ENCODE measurements around the gene ADAMTSL3. TPM values are rescaled to one million over a fixed set of nuclear protein-coding genes. Genes with fewer than 3 reads are reported as not detected.

Gene ADAMTSL3
- total RNA-seq, 1 experiment from 2014 or later, result under 0.01 TPM

DNA sequence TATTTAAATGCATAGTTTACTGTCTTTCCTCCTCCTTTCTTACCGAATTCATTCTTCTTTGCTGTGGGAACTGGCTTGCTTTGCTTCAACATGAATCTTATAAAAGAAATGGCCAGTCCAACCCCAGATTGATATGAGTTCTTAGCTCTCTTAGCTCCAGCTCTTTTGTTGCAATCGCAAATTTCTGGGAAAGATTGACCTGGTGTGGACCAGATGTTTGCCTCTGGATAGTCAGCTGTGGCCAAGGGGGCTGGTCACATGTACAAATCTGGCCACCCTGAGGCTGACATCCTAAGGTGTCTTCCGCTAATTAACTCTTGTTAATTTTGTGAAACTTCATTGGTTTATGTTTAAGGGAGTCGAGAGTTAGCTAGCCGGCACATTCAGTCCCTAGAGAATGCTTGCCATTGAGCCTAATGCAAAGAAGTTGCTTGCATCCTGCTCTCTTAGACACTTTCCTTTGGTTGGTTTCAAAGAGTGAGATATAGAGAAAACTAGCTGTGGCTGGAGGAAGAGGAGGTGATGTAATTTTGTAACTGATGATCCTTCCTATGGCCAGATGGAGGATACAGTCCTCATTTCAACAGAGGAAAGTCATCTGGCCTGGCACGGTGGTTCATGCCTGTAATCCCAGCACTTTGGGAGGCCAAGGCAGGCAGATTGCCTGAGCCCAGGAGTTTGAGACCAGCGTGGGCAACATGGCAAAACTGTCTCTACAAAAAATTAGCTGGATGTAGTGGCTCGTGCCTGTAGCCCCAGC, 162.4 kb downstream of the ADAMTSL3 start:
- no peak for DNase-seq (ENCODE audit: low read depth)

DNA sequence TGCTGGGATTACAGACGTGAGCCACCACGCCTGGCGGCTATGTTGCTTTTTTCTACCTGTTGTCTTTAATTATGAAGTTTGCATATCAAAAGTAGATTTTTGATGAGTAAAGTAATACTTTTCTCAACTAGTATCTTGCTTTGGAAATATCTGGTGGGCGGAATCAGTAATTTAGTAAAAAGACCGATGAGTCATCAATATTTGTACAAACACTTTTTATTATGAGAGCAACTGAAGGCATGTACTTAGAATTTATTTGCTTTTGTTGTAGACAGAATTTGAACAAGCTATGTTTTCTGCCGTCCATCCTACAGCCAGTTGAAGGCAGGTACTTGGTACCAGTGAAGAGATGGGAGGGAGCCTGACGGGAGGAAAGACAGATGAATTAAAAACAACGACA, 164.7 kb downstream of the ADAMTSL3 start:
- no peak for DNase-seq (ENCODE audit: low read depth)

DNA sequence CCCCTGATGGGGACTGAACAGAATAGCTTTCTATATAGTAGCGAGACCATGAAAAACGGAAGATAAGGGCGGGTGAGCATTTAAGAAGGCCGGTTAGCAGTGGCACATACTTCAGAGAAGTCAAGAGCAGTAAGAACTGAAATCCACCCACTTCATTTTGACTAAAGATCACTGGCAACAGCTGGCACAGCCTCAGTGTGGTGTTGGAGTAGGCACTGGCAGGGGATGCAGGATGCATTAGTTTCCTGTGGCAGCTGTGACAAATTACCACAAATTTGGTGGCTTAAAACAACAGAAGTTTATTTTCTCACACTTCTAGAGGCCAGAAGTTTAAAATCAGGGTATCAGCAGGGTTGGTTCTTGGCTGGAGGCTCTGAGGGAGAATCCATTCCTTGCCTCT, 176.5 kb downstream of the ADAMTSL3 start:
- DNase-seq (ENCODE audit: low read depth), result peak; percentile 63

DNA sequence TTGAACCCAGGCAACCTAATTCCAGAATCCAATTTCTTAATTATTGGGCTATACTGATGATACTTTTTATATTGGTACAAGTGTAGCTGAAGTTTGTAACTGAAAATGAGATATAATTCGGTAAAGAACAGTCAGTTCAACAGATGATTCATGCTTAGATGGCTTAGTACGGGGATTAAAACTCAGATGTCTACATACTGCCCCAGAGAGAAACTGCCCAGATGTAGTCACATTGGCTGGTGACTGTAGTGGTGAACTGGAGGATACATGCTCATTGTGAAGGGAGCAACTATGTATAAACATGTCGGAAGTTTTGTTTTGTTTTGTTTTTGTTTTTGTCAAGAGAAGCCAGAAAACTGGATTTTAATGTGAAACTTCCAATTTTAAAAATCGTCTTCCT, 179.6 kb downstream of the ADAMTSL3 start:
- DNase-seq (ENCODE audit: low read depth), result peak; percentile 52

DNA sequence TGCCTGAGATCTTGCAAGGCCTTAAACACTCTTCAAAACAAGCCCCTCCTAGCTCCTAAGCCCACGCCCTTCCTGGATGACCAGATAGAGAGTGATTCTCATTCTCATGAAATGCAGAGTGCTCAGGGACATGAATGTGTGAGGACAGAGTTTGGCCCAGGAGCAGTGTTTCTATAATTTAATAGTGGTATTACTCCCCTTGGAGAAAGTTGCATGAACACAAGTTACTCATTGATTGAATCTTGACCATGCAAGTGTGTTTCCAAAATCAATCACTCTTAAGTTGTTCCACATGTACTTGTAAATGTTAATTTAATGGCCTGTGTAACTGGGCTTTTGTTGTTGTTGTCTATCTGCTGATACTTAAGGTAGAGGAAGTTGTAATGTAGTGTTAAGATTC, 181.6 kb downstream of the ADAMTSL3 start:
- DNase-seq (ENCODE audit: low read depth), result no peak

DNA sequence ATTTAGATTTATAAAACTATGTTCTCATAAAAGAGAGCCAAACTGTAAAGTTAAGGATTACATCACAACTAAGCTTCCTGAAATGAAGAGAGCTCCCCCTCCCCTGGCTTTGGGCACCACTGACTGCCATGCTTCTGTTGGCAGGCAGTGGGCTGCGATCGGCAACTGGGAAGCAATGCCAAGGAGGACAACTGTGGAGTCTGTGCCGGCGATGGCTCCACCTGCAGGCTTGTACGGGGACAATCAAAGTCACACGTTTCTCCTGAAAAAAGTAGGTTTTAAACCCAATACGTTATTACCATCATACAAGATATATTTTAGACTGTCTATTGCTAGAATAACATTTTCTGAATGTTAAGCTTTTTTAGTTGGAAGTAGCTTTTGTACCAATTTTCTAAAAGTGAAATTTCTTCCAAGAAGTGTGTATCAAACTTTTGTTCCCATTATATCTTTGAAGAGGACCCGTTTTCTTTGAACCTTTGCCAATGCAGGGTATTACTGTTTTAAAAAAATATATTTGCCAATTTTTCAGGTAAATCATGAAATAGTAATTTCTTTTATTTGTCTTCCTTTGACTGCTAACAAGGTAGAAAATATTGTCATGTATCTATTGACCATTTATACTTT, 184.1 kb downstream of the ADAMTSL3 start:
- peak; percentile 41 for DNase-seq (ENCODE audit: low read depth)

DNA sequence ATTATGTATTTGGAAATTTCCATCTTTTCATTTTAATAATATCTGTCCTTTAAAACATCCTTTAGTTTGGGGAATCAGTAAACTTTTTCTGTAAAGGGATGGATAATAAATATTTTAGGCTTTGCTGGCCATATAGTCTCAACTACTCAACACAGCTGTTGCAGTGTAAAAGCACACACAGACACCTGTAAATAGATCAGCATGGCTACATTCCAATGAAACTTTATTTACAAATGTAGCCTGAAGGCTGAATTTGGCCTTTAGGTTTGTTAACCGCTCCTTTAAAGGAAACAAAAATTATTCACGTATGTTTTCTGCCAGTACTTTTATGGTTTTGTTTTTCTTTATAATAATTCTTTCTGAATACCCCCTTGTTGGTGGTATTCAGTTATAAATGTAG, 184.8 kb downstream of the ADAMTSL3 start:
- no peak for DNase-seq (ENCODE audit: low read depth)

DNA sequence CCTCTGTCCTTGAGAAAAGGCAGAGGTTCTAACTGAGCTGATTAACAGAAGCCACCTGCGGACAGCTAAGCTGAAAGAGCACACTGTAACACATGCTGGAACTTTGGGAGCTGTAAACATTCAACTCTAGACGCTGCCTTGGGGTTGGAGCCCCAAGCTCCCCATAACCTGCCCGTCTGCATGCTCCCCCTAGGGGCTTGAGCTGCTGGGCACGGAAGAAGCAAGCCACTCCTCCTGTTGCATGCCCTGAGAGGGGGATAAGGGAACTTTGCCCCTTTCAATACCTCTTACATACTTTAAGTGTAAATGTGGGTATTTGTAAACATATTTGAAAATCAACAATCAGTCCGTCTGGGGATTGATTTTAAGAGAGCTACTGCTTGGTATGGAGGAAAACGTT, 188.4 kb downstream of the ADAMTSL3 start:
- no peak for DNase-seq (ENCODE audit: low read depth)

DNA sequence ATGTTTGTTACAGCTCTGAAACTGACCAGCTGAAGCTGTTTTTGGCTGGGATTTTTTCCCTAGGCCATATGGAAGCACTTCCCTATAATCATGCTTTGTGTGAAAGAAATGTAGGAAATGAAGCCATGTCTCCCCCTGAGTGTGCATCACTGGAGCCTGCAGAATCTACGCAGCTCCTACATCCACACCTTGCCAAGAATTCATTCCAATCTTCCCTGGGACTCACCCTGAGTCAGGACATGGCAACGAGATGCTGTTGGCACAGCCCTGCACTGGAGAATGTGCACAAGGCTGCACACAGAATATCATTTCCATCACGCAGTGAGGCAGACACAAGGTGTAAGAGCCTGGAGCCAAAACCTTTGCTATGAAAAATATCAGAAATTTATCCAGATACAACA, 189.5 kb downstream of the ADAMTSL3 start:
- DNase-seq (ENCODE audit: low read depth), result no peak

DNA sequence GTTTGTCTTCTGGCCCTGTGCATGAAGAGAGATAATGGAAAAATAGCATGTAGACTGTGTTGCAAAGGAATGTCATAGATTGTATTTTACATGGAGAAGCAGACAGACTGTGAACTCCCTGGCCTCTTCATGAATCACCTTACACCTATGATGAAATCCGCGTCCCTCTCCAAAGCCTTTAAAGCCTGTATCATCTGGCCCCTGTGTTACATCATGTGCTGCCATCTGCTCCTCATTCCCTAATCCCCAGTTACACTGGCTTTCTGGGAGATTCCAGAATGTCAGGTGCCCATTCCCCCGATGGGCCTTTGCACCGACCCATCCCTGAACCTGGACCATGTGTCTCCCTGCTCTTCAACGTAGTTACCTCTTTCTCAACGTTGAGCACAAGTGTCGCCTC, 190.8 kb downstream of the ADAMTSL3 start:
- peak; percentile 49 for DNase-seq (ENCODE audit: low read depth)

DNA sequence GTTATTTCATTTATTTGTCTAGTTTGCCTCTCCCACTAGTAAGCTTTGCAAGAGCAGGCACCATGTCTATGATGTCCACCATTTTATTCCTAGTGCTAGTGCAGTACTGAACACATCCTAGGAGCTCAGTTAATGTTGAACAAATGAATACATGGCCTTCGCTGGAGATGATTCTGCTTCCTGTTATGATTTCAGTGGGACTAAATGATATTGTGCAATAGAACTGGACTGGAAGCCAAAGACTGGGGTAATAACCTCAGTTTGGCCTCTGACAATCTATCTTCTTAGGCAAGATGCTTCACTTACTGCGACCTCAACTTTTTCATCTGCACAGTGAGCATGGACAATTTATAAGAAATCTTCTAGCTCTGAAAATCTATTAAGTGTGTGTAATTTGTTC, 191.3 kb downstream of the ADAMTSL3 start:
- peak; percentile 71 for DNase-seq (ENCODE audit: low read depth)

DNA sequence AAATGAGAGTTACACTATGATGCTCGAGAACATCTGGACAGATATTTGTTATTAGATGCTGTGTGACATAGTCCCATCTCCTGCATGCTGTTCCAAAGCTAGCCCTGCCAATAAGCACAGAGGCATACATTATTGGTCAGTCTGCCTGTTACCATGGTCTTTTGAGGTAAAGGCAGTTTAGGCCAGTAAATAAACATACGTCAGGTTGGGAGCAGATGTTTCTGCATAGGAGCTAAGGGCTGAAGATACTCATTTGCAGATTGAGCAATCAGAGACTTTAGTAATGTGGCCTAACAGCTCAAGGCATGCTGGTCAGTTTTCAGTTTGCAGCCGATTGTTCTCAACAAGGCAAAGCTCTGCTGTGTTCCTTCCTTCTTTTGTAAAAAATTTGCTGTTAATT, 192.9 kb downstream of the ADAMTSL3 start:
- peak; percentile 88 for DNase-seq (ENCODE audit: low read depth)

DNA sequence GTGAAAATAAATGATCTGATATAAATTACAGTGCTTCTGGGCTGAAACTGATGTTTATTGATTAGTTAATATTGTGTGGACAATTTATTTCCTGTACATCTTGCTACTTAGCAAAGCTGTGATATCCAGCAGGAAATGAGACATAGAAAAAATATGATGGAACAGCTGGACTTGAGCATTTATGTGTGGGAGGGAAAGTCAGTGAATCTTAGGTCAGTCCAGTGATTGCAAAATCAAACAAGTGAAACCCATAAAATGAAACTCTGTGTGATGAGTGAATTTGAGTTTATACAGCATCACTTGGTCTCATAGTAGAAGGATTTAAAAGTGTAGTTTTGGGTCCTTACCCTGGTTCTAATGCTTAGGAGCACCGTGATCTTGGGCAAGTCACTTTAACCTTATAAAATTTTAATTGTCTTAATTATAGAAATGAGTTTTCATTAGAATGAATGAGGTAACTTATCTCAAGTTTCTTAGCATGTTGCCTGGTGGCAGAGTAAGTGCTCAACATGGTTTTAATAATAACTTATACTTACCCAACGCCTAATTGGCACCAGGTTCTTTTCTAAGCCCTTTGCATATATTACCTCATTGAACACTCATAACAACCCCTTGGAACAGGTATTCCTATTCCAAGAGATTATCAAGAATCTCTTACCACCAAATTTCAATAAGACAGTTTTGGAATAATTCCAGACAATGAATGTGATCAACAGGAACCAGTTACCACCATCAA, 194.6 kb downstream of the ADAMTSL3 start:
- DNase-seq (ENCODE audit: low read depth), result peak; percentile 96

DNA sequence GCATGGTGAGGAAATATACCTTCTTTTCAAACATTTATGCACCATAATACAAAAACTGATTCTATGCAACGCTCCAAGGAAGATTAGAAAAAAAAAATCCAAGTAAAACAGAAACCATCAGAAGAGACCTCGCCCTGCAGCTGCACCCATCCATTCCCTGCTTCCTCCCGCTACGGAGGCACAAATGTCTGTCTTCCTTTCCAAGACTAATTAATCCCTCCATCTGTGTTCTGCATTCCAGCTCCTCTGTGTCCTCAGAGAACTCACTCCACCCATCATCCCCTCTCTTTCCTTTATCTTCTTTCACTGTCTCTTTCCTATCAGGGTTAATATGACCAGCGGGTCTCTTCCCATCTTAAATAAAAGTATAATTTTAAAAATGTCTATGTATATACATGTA, 196.1 kb downstream of the ADAMTSL3 start:
- DNase-seq (ENCODE audit: low read depth), result peak; percentile 55

DNA sequence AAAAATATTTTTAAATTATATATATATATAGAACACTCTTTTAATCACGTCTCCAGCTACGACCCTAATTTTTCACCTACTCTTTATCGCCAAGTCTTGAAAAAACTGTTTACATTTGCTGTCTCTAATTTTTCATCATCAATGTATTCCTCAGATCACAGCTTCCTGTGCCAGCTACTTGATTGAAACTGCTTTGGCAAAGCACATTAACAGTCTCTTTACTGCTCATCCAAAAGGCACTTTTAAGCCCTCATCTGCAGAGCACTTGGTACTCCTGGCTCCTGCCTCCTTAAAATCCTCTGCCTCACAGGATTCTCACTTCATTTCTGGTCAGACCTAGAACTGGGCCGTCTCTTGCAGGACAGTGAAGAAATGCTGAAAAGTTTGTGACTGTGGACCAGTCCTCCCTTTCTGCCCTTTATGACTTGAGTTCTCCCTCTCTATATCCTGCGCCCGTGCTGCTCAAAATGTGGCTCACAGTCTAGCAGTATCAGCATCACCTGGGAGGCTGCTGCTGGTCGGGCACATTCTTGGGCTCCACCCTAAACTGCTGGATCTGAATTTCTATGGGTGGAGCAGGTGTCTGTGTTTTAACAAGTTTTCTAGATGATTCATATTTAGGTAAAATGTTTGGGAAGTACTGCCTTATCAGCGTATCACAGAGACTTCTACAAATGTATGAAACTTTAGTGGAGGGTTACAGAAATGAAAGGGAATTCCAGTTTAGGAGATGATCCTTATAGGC, 196.8 kb downstream of the ADAMTSL3 start:
- no peak for DNase-seq (ENCODE audit: low read depth)

DNA sequence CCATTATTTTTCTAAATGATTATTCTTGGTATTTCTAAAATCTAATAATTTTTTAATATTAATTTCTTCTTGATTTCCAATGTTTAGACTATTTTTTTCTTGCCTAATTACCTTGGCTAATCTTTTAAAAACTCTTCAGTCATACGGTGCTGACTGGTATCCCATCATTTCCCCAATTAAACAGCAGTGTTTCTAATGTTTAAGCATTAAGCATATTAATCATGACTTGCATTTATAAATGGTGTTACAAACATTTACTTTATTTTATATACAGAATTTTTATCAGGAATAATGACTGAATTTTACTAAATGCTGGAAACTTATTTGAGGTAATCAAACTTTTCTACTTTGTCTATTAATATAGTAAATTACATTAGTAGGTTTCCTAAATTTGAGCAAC, 199.3 kb downstream of the ADAMTSL3 start:
- no peak for DNase-seq (ENCODE audit: low read depth)

DNA sequence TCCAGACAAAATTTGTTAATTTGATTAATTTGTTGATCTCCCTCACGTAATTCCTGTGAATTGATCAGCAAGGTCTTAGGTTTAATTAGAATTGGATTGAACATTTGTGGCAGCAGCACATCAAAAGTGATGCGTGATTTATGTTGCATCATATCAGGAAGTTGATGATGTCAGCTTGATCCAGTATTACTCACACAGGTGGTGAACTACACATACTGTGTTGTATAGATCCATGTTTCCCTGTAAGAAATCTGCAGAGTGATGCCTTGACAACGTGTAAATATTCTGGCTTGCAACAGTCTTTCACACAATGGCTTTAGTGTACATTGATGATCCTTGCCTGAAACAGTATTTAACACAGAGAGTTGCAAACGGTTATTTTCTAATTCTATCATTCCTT, 200.4 kb downstream of the ADAMTSL3 start:
- DNase-seq (ENCODE audit: low read depth), result no peak

DNA sequence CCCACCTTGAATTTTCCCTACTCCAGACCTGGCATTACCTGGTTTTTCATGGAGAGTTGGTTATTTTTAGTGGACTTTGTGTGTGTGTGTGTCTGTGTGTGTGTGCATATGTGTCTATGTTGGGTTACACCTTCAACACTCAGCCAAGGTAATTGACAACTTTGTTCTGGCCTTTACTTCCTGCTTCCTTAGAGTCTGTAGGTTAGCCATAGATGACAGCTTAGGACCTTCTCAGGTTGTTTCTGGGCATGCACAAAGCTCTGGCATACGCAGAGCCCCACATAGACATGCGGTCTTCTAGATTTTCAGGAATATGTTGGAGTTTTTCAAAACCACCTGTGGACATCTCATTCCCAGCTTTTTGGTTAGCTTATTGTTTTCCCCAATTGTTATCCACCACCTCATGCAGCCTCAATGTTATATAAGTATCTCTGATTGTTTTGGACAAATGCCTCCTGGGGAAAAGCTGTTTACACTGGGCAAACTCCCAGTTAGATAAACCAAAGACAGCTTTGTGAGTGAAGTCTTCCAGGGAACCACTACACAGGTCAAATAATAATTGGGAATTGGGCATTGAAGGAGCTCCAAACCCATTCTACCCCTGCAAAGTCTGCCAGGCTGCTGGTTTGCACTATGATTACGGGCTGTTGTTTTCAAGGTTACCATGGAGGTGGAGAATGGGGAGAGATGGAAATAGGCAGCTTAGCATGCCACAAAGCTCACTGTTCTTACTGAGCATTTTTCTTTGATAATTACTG, 201.2 kb downstream of the ADAMTSL3 start:
- no peak for DNase-seq (ENCODE audit: low read depth)

DNA sequence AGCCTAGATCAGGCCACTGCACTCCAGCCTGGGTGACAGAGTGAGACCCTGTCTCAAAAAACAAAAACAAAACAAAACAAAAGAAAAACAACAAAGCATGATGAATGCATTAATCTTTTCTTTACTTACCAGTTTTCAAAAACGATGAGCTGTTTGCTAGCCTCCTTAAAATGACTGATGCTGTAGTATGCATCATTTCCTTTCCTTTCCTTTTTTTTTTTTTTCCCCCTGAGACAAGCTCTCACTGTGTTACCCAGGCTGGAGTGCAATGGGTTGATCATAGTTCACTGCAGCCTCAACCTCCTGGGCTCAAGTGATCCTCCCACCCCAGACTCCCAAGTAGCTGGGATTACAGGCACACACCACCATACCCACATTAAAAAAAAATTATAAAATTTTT, 202.0 kb downstream of the ADAMTSL3 start:
- no peak for DNase-seq (ENCODE audit: low read depth)

DNA sequence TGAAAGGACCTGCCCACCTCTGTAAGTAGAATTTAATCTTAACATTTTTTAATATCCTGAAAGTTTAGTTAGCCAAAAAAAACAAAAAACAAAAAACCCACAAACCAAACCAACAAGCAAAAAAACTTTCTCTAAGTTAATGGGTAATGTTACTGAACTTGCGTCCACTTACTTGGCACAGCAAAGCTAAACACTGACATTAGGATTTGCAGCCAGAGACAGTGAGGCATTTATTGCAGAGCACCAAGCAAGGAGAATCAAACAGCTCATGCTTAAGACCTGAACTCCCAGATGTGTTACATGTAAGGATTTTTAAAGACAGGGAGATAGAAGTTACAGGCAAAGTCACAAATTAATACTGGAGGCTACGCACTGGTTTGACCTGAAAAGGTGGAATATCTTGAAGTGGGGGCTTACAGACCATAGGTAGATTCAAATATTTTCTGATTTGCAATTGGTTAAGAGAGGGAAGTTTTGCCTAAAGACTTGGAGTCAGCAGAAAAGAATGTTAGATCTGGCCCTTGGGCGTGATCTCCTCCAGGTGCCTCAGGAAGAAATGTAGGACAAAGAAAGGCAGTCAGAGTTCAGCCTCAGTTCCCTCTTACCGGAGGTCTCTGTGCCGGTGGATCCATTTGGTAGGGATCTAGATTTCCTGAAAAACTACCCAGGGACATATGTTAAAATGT, 205.0 kb downstream of the ADAMTSL3 start:
- no peak for DNase-seq (ENCODE audit: low read depth)

DNA sequence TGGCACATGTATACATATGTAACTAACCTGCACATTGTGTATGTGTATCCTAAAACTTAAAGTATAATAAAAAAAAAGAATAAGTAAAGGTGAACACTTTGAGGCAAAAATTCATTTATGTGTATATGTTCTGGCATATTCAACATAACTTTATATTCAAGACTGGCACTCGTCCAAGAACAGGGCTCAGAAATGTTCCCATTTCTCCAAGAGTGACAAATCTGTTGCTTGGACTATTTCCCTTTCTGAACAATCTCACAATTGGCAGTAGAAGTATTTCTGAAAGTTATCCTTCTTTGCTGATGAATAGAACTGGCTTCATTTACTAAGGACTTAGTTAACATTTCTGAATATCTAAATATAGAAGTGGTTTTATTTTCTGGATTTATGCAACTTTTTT, 212.8 kb downstream of the ADAMTSL3 start:
- no peak for DNase-seq (ENCODE audit: low read depth)
